Activated CD4-positive, alpha-beta T cell treated with anti-CD3 and anti-CD28 coated beads, Interleukin-2, amount 50 U/mL, for 16 hours (primary cell): ENCODE data around the gene KCNN4.
"Not testable (repeated sequence)": the region's sequence is repeated elsewhere in the genome, so short reads cannot be mapped to it uniquely, and the experiment has no call there.

Experiments used
- DNase-seq: peaks from one replicate; pipeline ENCODE4 v3.0.0-alpha.2; 2020

The KCNN4 gene

GRCh38 chr19:43780706-43781525 is at the start of gene KCNN4:
Gene KCNN4 (minus strand): TSS chr19:43780973. CDS start chr19:43780861, 112 bp downstream.
- DNase-seq = peak; percentile 85

GRCh38 chr19:43826787-43827754 is 46.3 kb upstream of the KCNN4 start, which contains the start of gene ZNF283:
Gene ZNF283 (plus strand): TSS chr19:43827321. CDS start chr19:43833505, 6,184 bp downstream.
- DNase-seq = peak; percentile 89

- not testable (repeated sequence) for DNase-seq
Measured at GRCh38 chr19:43824572-43824971, 43.8 kb upstream of the KCNN4 start.

- not testable (repeated sequence) for DNase-seq
Measured at GRCh38 chr19:43823856-43824255, 43.1 kb upstream of the KCNN4 start.

- no peak for DNase-seq
Measured at GRCh38 chr19:43820884-43821215, 40.1 kb upstream of the KCNN4 start.

GRCh38 chr19:43820098-43820883 is 39.5 kb upstream of the KCNN4 start:
- no peak for DNase-seq

GRCh38 chr19:43818500-43818899 is 37.7 kb upstream of the KCNN4 start:
- no peak for DNase-seq

GRCh38 chr19:43817454-43817853 is 36.7 kb upstream of the KCNN4 start:
- DNase-seq = not testable (repeated sequence)

- DNase-seq = peak; percentile 24
Measured at GRCh38 chr19:43814663-43815352, 34.0 kb upstream of the KCNN4 start.

- DNase-seq = no peak
Measured at GRCh38 chr19:43812688-43813087, 31.9 kb upstream of the KCNN4 start.

GRCh38 chr19:43812259-43812658 is 31.5 kb upstream of the KCNN4 start:
- DNase-seq = no peak

GRCh38 chr19:43811837-43812236 is 31.1 kb upstream of the KCNN4 start:
- DNase-seq = no peak

GRCh38 chr19:43809762-43810696 is 29.3 kb upstream of the KCNN4 start:
- DNase-seq = peak; percentile 51

- no peak for DNase-seq
Measured at GRCh38 chr19:43807651-43808050, 26.9 kb upstream of the KCNN4 start.

- no peak for DNase-seq
Measured at GRCh38 chr19:43806848-43807247, 26.1 kb upstream of the KCNN4 start.

- DNase-seq = not testable (repeated sequence)
Measured at GRCh38 chr19:43806401-43806800, 25.6 kb upstream of the KCNN4 start.

- DNase-seq = no peak
Measured at GRCh38 chr19:43804432-43804831, 23.7 kb upstream of the KCNN4 start.

GRCh38 chr19:43802216-43802951 is 21.6 kb upstream of the KCNN4 start, which contains the start of gene LYPD5:
Gene LYPD5 (minus strand): TSS chr19:43802447. CDS start chr19:43802380, 67 bp downstream.
- DNase-seq = no peak

- no peak for DNase-seq
Measured at GRCh38 chr19:43799502-43800142, 18.8 kb upstream of the KCNN4 start.
